Upper lobe of right lung (tissue), 1 donor: ENCODE measurements around the gene TPPP. TPM values are rescaled to one million over a fixed set of nuclear protein-coding genes. Genes with fewer than 3 reads are reported as not detected.
"Not testable (repeated sequence)": the region's sequence is repeated elsewhere in the genome, so short reads cannot be mapped to it uniquely, and the experiment has no call there.

Experiments
- ATAC-seq: fragments of 200-7000 bp; cut with Tn5 transposase; one replicate; pipeline ENCODE4 v1.9.1; 2020; ENCODE audit warnings: mild to moderate bottlenecking, moderate library complexity
- DNase-seq: peaks from one replicate; pipeline ENCODE4 v3.0.0-alpha.2; 2020
- H3K27ac ChIP-seq: fragments of 200-600 bp; one replicate; pipeline ENCODE4 v1.8.0; 2022
- H3K27me3 ChIP-seq: fragments of 200-600 bp; one replicate; pipeline ENCODE4 v1.8.0; 2022; ENCODE audit warnings: mild to moderate bottlenecking
- H3K36me3 ChIP-seq: fragments of 200-600 bp; one replicate; pipeline ENCODE4 v1.8.0; 2022
- H3K4me1 ChIP-seq: fragments of 200-600 bp; one replicate; pipeline ENCODE4 v1.8.0; 2022
- H3K4me3 ChIP-seq: fragments of 200-600 bp; one replicate; pipeline ENCODE4 v1.8.0; 2022; ENCODE audit warnings: mild to moderate bottlenecking
- H3K9me3 ChIP-seq: fragments of 200-600 bp; one replicate; pipeline ENCODE4 v1.8.0; 2022
- CTCF ChIP-seq: fragments of 200-600 bp; IDR thresholded peaks from one replicate; pipeline ENCODE4 v1.8.0; 2022; ENCODE audit warnings: antibody characterized with exemption
- intact Hi-C: fragments of 100-400 bp; cut with DNase I; formaldehyde crosslinking; loops from one replicate; pipeline ENCODE4 v1.11.0; 2022
- long read RNA-seq: library from polyadenylated mRNA; unstranded; transcript quantifications from one replicate; pipeline ENCODE4 v2.0.0, GENCODE V29; 2021
- total RNA-seq: library from RNA; stranded (reverse); fragmentation: NEBNext Ultra II Directional; extraction: Animal tissue kit (Norgen Biotek cat#: 25700); gene quantifications from one replicate; pipeline ENCODE4 v1.2.1, GENCODE V29; 2021
- donor health status: DM: no; HTN: yes; CAD: no; lungs with severe emphysema.

The TPPP gene
- total RNA-seq: 16.1 TPM
- long read RNA-seq, full-length matches to known transcripts: 16 of 38 reads
- long read RNA-seq, partial matches to known transcripts: 0 of 38 reads
- long read RNA-seq, other reads (novel, unspliced or antisense): 22 of 38 reads

GRCh38 chr5:693271-694041 is at the start of gene TPPP:
Gene TPPP, minus strand, starts transcription at chr5:693352. Its CDS starts 15,292 bp downstream, at chr5:678060.
- intact Hi-C loops, H3K27me3 ChIP-seq: not testable (repeated sequence)
- peak; percentile 92 for ATAC-seq

GRCh38 chr5:742276-742675 is 49.1 kb upstream of the TPPP start:
- H3K27me3 ChIP-seq, intact Hi-C loops, H3K27ac ChIP-seq, H3K4me3 ChIP-seq, H3K4me1 ChIP-seq, ATAC-seq, DNase-seq, H3K36me3 ChIP-seq, H3K9me3 ChIP-seq: not testable (repeated sequence)

More at GRCh38 chr5:693271-694041, at the start of gene TPPP:
- not testable (repeated sequence) for H3K9me3 ChIP-seq, H3K4me1 ChIP-seq, H3K36me3 ChIP-seq
- Histone ChIP-seq H3K27ac (peak within 1 kb of the TSS; percentile 17), H3K4me3 (peak within 1 kb of the TSS; percentile 54)
- peak; percentile 93 for DNase-seq

DNA sequence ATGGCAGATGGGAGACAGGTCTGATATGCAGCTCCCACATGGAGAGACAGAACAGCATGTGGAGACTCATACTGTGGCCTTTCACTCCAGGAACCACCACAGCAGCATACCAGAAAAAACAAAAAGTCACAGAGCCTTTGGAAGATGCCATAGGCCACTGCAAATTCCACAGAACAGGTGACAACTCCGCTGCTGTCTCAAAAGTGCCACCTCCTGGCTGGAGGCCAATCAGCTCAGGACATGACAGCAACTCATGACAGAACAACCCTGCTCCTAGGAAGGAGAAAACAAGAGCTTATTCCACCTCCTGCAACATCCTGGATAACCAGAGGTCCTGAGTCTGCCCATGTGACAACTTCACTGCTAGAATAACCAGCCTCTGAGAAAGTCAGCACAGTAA is 41.0 kb upstream of the TPPP start:
- intact Hi-C loops, ATAC-seq: not testable (repeated sequence)

GRCh38 chr5:732754-733454 is 39.8 kb upstream of the TPPP start:
- not testable (repeated sequence) for H3K4me3 ChIP-seq, H3K27me3 ChIP-seq, ATAC-seq

More for the DNA sequence above, 41.0 kb upstream of the TPPP start:
- not testable (repeated sequence) for H3K4me1 ChIP-seq, H3K27ac ChIP-seq, H3K36me3 ChIP-seq, H3K27me3 ChIP-seq, DNase-seq, H3K9me3 ChIP-seq, H3K4me3 ChIP-seq

GRCh38 chr5:729225-729624 is 36.1 kb upstream of the TPPP start:
- H3K27ac ChIP-seq, H3K9me3 ChIP-seq, intact Hi-C loops, DNase-seq, H3K36me3 ChIP-seq, H3K4me3 ChIP-seq, H3K4me1 ChIP-seq, H3K27me3 ChIP-seq: not testable (repeated sequence)
- peak; percentile 17 for ATAC-seq

More at GRCh38 chr5:732754-733454, 39.8 kb upstream of the TPPP start:
- H3K9me3 ChIP-seq, H3K27ac ChIP-seq, H3K4me1 ChIP-seq, intact Hi-C loops, DNase-seq, H3K36me3 ChIP-seq: not testable (repeated sequence)

GRCh38 chr5:727087-727486 is 33.9 kb upstream of the TPPP start:
- H3K9me3 ChIP-seq, H3K4me1 ChIP-seq, H3K36me3 ChIP-seq, DNase-seq, H3K27ac ChIP-seq, intact Hi-C loops, H3K4me3 ChIP-seq, H3K27me3 ChIP-seq: not testable (repeated sequence)
- ATAC-seq: peak; percentile 78

- DNase-seq, H3K4me3 ChIP-seq, H3K27ac ChIP-seq, H3K4me1 ChIP-seq, intact Hi-C loops, H3K36me3 ChIP-seq, H3K9me3 ChIP-seq, H3K27me3 ChIP-seq: not testable (repeated sequence)
- ATAC-seq: peak; percentile 21
Observed at GRCh38 chr5:723865-724264, 30.7 kb upstream of the TPPP start.

DNA sequence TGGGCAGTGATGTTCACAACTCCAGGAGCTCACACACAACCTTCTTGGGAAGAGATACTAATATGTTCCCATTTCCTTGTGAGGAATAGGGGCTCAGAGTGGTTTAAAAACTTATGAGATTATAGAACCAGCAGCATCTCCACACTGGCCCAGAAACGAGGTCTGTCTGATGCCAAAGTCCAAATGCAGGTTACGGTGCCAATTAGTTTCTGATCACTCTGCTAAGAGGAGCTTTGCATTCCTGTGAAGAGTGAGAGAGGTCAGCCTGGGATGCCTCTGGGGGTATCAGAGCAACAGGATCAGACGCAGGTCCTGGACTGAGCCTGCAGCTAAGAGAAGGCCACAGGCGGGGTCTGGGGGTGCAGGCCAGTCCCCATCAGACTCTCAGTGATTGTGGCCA is 30.2 kb upstream of the TPPP start:
- H3K4me1 ChIP-seq, intact Hi-C loops, DNase-seq: not testable (repeated sequence)

DNA sequence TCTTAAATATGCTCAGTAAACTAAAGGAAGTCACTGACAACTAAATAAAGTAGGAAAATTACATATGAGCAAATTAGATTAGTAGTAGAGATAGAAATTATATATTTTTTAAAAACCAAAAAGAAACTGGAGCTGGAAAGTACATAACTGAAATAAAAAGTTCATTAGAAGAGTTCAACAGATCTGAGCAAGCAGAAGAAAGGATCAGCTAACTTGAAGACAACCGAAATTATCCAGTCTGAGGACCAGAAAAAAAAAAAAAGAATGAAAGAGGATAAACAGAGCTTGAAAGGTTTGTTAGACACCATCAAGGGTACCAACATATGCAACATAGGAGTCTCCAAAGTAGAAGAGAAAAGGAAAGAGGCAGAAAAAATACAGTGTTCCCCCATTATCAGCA is 26.2 kb upstream of the TPPP start:
- H3K36me3 ChIP-seq, ATAC-seq, H3K27me3 ChIP-seq, H3K9me3 ChIP-seq, H3K4me3 ChIP-seq, DNase-seq, intact Hi-C loops, H3K4me1 ChIP-seq, H3K27ac ChIP-seq: not testable (repeated sequence)

More for the DNA sequence above, 30.2 kb upstream of the TPPP start:
- not testable (repeated sequence) for H3K27me3 ChIP-seq, H3K9me3 ChIP-seq, ATAC-seq, H3K36me3 ChIP-seq, H3K27ac ChIP-seq, H3K4me3 ChIP-seq

DNA sequence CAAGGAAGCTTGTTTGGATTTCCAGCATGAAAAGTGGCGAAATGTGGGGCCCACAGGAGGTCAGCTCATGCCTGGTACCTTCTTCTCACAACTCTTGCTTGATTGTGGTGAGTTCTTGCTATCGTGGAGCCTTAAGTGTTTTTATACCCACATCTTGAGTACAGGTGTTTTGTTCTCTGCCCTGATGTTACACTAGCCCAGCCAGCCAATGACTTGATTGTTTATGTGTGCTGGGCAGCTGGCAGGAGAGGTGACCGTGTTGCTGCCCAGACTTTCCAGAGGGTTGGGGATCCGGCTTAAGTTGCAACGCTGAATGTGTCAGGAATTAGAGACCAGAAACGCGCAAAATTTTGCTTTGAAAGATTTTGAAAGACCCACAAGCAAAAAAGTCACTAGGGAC is 24.0 kb upstream of the TPPP start:
- ATAC-seq: peak; percentile 73
- Histone ChIP-seq H3K27me3 (no peaks in the 10 kb centered on the region), H3K36me3 (no peaks in the 10 kb centered on the region), H3K9me3 (no peaks in the 10 kb centered on the region), H3K4me3 (no peak overlapping the region), H3K4me1 (peaks cover 3% of the 10 kb centered on the region), H3K27ac (peak overlapping the region; percentile 11)
- no peak for DNase-seq
- intact Hi-C loops: no loop called here
- no peak for TF ChIP-seq CTCF

- ATAC-seq: peak; percentile 73
- H3K36me3 ChIP-seq, H3K9me3 ChIP-seq, H3K4me1 ChIP-seq, H3K4me3 ChIP-seq, H3K27me3 ChIP-seq, intact Hi-C loops, DNase-seq: not testable (repeated sequence)
- H3K27ac ChIP-seq: peak overlapping the region; percentile 11
Observed at GRCh38 chr5:716740-717139, 23.6 kb upstream of the TPPP start.

- H3K9me3 ChIP-seq, DNase-seq, H3K36me3 ChIP-seq, H3K27ac ChIP-seq, H3K27me3 ChIP-seq, ATAC-seq, H3K4me3 ChIP-seq, H3K4me1 ChIP-seq, intact Hi-C loops: not testable (repeated sequence)
Observed at GRCh38 chr5:715636-716035, 22.5 kb upstream of the TPPP start.
